Measurements from ENCODE around the gene ERC1.

ERC1 gene

GRCh38 chr12:1502379-1502720 lies 511.3 kb downstream of the ERC1 start:
- H3K27me3 ChIP-seq (ENCODE audit: insufficient read depth, poor library complexity, severe bottlenecking), result peaks cover 4% of the 10 kb centered on the region
- H3K4me3 ChIP-seq (replicated peaks; ENCODE audit: insufficient read depth, low read length), result no peak overlapping the region
- TF ChIP-seq POLR2AphosphoS5 (IDR thresholded peaks at IDR 0.05; ENCODE audit: low read depth) (no peak), CTCF (IDR thresholded peaks at IDR 0.05; ENCODE audit: insufficient read depth, low read length) (no peak), REST (IDR thresholded peaks at IDR 0.05; ENCODE audit: insufficient replicate concordance, low read depth) (no peak), GABPA (IDR thresholded peaks at IDR 0.05; ENCODE audit: low read depth) (no peak), SPI1 (IDR thresholded peaks at IDR 0.05; ENCODE audit: borderline replicate concordance, low read depth) (no peak)
- DNase-seq (ENCODE audit: low read depth in 1 of 2, low spot score in 1 of 2), result no peak
- H3K27ac ChIP-seq (replicated peaks), result no peak overlapping the region

- Histone ChIP-seq H3K27me3 (ENCODE audit: insufficient read depth, poor library complexity, severe bottlenecking) (peaks cover 4% of the 10 kb centered on the region), H3K4me3 (replicated peaks; ENCODE audit: insufficient read depth, low read length) (no peak overlapping the region), H3K27ac (replicated peaks) (no peak overlapping the region)
- DNase-seq (ENCODE audit: low read depth in 1 of 2, low spot score in 1 of 2), result no peak
- TF ChIP-seq GABPA (IDR thresholded peaks at IDR 0.05; ENCODE audit: low read depth) (no peak), CTCF (IDR thresholded peaks at IDR 0.05; ENCODE audit: insufficient read depth, low read length) (no peak), SPI1 (IDR thresholded peaks at IDR 0.05; ENCODE audit: borderline replicate concordance, low read depth) (no peak), POLR2AphosphoS5 (IDR thresholded peaks at IDR 0.05; ENCODE audit: low read depth) (no peak), REST (IDR thresholded peaks at IDR 0.05; ENCODE audit: insufficient replicate concordance, low read depth) (no peak)
Measured at GRCh38 chr12:1502831-1503230, 511.8 kb downstream of the ERC1 start.

- no peak overlapping the region for H3K27ac ChIP-seq (replicated peaks)
- DNase-seq (ENCODE audit: low read depth in 1 of 2, low spot score in 1 of 2), result no peak
- TF ChIP-seq CTCF (IDR thresholded peaks at IDR 0.05; ENCODE audit: insufficient read depth, low read length) (no peak), SPI1 (IDR thresholded peaks at IDR 0.05; ENCODE audit: borderline replicate concordance, low read depth) (no peak), REST (IDR thresholded peaks at IDR 0.05; ENCODE audit: insufficient replicate concordance, low read depth) (no peak), POLR2AphosphoS5 (IDR thresholded peaks at IDR 0.05; ENCODE audit: low read depth) (no peak), GABPA (IDR thresholded peaks at IDR 0.05; ENCODE audit: low read depth) (no peak)
- no peak overlapping the region for H3K4me3 ChIP-seq (replicated peaks; ENCODE audit: insufficient read depth, low read length)
- peaks cover 4% of the 10 kb centered on the region for H3K27me3 ChIP-seq (ENCODE audit: insufficient read depth, poor library complexity, severe bottlenecking)
Measured at GRCh38 chr12:1503281-1503711, 512.3 kb downstream of the ERC1 start.
